Middle frontal gyrus (tissue), 1 donor: ENCODE data around the gene NR5A2.

Experiments
- DNase-seq: peaks from one replicate; pipeline ENCODE4 v3.0.0-alpha.2; 2015; ENCODE audit warnings: low spot score; ENCODE audit errors: extremely low spot score

The NR5A2 gene

GRCh38 chr1:200062143-200062542, 34.6 kb downstream of the NR5A2 start:
- no peak for DNase-seq

DNA sequence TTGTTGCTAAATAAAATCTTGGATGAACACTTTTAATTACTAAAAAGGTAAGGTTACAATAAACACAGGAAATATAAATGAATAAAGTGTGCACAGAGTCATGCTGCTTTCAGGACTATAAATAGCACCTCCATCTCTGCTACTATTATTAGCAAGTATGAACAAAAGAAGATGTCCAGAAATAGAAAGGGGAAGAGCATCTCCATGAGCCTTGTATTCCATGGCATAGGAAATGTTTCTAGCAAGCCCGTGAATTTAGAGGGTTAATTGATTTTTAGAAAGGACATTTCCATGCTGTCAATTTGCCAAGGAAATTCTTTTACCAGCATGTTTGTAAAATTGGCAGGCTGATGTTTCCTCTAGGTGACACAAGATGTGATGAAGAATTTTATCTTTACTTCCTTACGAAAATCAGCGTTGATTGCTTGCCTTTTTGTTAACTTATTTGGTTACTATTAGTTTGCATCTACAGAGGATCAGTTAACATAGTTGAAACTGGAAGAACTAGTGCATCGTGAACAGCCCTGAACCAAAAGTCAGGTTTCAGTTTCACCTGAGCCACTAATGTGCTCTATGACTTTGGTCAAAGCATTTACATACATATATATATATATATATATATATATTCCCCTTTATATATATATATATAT, 45.3 kb downstream of the NR5A2 start:
- DNase-seq = no peak

GRCh38 chr1:200073286-200073637, 45.8 kb downstream of the NR5A2 start:
- DNase-seq = no peak

GRCh38 chr1:200075522-200075921, 48.0 kb downstream of the NR5A2 start:
- DNase-seq = no peak

GRCh38 chr1:200075938-200076546, 48.5 kb downstream of the NR5A2 start:
- no peak for DNase-seq

- no peak for DNase-seq
These were observed 51.9 kb downstream of the NR5A2 start for GRCh38 chr1:200079232-200079940.

DNA sequence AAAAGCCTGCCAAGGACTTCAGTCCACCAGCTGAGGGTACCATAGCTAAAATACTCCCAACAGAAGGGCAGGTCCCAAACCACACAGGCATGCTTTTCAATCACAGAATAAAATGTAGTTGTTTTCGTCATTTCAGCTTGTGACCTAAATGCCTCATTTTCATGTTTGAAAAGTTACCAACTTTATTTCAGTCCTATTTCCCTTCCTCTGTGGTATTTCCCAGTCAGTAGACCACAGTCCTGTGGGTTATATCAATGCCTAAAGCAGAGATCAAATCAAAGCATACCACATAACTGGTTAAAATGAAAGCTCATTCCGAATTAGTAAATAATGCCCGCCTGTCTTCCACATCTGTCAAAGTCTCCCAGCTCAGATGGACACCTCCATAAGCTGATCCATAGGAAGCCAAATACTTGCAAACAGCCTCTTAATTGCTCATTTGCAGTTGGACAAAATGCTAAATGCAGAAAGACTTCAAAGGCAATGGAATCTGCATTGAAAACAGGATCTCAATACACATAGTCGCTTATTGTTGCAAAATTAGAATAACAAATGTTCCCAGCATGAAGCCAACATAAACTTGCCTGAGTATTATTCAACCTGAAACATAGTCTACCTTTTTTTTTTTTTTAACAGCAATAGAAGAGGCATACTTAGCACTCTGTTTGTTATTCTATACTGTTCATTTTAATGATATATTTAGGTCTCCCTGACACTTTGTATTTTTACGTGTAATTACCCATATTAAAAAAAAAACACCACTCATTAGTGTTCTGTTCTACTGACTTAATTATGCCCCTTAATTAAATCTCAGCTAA, 53.9 kb downstream of the NR5A2 start:
- DNase-seq = no peak

DNA sequence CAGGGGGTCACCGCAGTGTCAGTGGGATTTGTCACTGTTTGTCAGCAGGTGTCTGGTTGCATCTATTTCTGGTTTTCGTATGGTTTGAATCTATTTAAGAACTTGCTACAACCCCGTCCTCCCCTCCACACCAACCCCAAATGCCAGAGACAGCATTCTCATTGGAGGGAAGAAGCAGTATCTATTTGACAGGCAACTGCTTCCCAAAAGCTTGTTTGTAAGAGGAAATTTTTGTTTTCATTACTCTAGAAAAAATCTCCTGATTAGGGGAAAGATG, 54.4 kb downstream of the NR5A2 start:
- no peak for DNase-seq

DNA sequence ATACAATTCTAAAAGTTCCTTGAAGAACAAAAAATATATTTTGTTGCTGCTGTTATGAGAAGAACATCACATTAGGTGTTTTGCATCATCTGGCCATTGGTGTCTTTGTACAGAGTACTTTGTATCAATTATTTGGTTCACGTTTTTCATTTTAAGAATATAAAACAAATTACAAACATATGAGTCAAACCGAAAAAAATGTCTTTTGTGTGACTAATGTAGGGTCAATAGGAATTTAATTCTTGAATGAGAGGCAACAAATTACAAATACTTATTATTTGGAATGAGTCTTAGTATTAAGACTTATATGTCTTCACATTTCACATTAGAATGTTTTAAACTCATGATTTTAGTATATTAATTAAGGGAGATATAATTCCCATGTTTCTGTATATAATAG, 54.8 kb downstream of the NR5A2 start:
- DNase-seq = no peak

GRCh38 chr1:200090252-200091159, 63.0 kb downstream of the NR5A2 start:
- no peak for DNase-seq

DNA sequence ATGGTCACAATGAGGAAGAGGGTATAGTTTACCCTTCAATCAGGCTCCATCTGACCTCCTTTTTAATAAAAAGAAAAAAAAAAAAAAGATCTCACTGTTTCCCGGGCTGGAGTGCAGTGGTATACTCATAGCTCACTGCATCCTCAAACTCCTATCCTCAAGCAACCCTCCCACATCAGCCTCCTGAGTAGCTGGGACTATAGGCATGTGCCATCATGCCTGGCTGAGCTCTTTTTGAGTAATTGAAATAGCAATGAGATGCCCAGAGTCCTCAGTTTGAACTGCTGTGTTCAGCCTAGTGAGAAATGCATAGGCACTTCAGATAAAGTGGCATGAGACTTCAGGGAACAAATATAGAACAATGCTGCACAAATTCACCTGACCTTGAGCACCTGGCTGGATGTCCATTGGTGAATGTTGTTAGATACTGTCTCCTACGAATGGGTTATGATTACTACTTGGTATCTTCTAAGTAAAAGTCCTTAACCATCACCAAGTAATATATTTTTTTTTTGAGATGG, 67.6 kb downstream of the NR5A2 start:
- DNase-seq = no peak

DNA sequence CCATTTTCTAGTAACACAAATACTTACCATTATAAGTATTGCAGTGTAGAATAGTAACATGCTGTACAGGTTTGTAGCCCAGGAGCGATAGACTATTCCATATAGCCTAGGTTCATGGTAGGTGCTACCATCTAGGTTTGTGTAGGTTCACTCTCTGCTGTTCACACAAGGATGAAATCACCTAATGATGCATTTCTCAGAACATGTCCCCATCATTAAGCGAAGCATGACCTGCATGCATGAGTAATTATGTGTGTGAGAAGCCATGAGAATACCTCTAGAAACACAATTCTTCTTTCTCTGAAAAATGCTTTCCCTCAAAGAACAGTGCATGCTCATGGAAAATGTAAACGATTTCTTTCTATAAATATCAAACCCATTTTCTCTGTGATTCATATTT, 69.3 kb downstream of the NR5A2 start:
- no peak for DNase-seq

- no peak for DNase-seq
These were observed 71.5 kb downstream of the NR5A2 start for GRCh38 chr1:200099040-200099439.

DNA sequence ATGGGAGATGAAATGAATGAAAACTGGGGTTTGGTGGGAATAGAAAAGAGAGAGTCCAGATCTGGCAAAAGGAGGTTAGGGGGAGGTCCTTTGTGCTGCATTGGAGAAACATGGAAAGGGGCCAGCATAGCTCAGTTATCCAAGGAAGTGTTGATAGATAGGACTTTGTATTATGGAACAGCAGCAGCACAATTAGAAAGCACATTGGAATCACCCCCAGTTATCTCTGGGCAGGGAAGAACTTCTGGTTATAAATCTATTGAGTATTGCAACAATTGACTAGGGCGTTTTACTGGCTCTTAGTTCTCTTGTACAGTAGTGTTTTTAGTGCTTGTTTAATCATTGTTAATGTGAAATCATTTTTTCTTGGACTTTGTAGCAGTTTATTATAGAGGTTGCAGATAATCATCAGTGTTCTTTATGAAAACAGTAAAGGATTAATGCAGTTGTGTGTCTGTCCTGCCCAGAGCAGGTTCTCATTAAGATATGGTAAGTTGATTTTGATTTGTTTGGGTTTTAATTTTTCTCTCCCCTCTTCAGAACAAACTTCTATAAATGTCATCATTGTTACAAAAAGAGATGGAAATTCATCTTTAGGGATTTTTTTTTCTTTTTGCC, 76.6 kb downstream of the NR5A2 start:
- no peak for DNase-seq

GRCh38 chr1:200107004-200107470, 79.5 kb downstream of the NR5A2 start:
- no peak for DNase-seq

GRCh38 chr1:200108659-200109058, 81.1 kb downstream of the NR5A2 start:
- DNase-seq = no peak

DNA sequence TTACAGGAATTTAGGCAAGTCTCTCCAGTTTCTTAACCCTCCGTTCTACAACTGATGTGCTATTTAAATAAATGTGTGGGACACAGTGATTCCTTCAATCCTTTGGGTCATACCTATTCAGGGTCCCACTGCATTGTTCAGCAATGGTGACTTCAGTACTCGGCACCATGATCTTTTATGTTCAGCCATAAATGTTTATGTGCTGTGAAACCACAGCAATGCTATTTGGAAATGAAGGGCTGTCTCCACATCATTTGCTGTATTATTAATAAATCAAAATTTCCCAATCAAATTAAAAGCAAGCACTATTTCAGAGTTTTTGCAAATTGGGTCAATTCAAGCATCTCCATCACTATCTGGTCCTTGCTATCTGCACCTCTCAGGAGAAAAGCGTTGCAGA, 84.8 kb downstream of the NR5A2 start:
- no peak for DNase-seq

GRCh38 chr1:200115532-200115931, 88.0 kb downstream of the NR5A2 start:
- DNase-seq = no peak

- DNase-seq = no peak
These were observed 88.8 kb downstream of the NR5A2 start for GRCh38 chr1:200116324-200116723.

DNA sequence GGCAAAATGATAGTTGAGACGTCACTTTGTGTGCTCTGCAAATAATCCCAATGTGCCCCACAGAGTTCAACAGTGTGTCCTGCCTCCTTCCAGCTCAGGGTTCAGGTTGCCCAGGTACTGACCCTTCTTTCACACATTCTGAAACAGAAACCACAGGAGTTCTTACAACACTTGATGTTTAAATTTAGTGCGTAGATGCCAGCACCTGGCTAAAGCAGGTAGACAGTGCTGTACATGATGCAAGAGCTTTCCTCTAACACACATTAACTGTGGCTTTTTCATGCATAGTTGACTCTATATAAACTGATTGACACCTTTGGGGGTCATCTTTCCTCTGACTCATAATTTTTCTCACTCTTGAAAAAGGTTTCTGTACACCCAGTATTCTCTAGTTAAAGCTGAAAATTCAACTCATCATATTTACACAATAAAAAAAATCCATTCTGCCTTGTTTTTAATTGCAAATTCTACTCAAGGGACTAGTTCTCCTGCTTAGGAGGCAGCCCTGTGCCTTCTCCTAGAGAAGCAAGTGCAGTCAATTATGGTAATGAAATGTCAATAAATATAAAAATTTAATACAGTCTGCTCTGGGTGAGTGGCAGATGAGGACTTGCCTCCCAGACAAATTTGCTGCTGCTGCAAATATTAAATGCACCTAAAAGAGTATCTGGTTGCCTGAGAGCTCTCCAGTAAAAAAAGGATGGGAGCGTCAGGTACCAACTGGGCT, 91.4 kb downstream of the NR5A2 start:
- no peak for DNase-seq
